ENCODE measurements around the gene C2orf74.

GRCh38 chr2:61134141-61134540, 27.8 kb upstream of the C2orf74 start:
- TF ChIP-seq CTCF (IDR thresholded peaks at IDR 0.05): no peak
- TF ChIP-seq ZFX (IDR thresholded peaks at IDR 0.05; ENCODE audit: borderline replicate concordance): no peak

Data from 22Rv1 (cell line).